ENCODE data around the gene TMEM175. TPM values are rescaled to one million over a fixed set of nuclear protein-coding genes. Genes with fewer than 3 reads are reported as not detected.

Gene TMEM175
- total RNA-seq, 1 donor from 2014 or later = 28.0 TPM

DNA sequence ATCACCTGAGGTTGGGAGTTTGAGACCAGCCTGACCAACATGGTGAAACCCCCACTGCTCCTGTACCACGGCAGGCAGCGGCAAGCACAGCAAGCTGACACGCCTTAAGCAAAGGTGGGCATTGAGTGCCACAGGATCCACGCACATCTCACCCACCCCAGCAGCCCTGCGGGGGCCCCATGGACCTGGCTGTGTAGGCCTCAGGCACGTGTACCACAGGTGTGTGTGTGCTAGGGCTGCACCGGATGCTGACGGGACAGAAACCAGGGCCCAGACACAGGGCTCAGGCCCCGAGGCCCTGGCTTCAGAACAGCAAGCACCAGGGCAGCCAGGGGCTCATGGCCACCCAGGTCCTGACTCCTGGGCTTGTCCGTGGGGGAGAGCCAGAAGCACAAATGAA lies 46.9 kb upstream of the TMEM175 start:
- Mint-ChIP-seq H3K4me3 (no peak overlapping the region), H3K9me3 (no peaks in the 10 kb centered on the region), H3K27me3 (ENCODE audit: low read depth) (no peaks in the 10 kb centered on the region), H3K4me1 (no peaks in the 10 kb centered on the region), H3K36me3 (peaks cover 23% of the 10 kb centered on the region), H3K27ac (no peak overlapping the region)
- TF ChIP-seq, protein P1, sequence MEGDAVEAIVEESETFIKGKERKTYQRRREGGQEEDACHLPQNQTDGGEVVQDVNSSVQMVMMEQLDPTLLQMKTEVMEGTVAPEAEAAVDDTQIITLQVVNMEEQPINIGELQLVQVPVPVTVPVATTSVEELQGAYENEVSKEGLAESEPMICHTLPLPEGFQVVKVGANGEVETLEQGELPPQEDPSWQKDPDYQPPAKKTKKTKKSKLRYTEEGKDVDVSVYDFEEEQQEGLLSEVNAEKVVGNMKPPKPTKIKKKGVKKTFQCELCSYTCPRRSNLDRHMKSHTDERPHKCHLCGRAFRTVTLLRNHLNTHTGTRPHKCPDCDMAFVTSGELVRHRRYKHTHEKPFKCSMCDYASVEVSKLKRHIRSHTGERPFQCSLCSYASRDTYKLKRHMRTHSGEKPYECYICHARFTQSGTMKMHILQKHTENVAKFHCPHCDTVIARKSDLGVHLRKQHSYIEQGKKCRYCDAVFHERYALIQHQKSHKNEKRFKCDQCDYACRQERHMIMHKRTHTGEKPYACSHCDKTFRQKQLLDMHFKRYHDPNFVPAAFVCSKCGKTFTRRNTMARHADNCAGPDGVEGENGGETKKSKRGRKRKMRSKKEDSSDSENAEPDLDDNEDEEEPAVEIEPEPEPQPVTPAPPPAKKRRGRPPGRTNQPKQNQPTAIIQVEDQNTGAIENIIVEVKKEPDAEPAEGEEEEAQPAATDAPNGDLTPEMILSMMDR (IDR thresholded peaks at IDR 0.05; ENCODE audit: unreplicated experiment) = no peak
- no peak for DNase-seq (ENCODE audit: low spot score in 2 of 2, unreplicated experiment in 2 of 2)

DNA sequence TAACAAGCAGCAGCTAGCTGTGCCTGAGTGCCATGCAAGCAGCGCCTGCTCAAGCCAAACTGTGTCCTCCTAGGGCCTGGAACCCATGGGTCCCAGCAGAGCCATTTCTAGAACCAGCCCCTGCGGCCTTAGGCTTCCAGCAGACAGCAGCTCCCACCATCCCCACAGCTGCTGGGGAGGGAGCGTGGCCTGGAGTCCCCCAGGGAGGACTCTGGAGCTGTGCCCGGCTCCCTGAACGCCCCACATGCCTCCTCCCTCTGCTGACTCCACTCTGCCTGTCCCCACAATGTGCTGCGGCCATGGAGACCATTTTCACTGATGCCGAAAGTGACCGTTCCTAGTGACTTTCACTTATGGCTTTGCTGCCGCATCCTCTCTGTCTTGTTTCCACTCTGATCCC lies 46.0 kb upstream of the TMEM175 start:
- H3K27me3 Mint-ChIP-seq (ENCODE audit: low read depth) = no peaks in the 10 kb centered on the region
- TF ChIP-seq, protein P1 (IDR thresholded peaks at IDR 0.05; ENCODE audit: unreplicated experiment) = no peak
- no peaks in the 10 kb centered on the region for H3K9me3 Mint-ChIP-seq
- no peak overlapping the region for H3K27ac Mint-ChIP-seq
- H3K36me3 Mint-ChIP-seq = peaks cover 21% of the 10 kb centered on the region
- H3K4me3 Mint-ChIP-seq = no peak overlapping the region
- no peaks in the 10 kb centered on the region for H3K4me1 Mint-ChIP-seq
- no peak for DNase-seq (ENCODE audit: low spot score in 2 of 2, unreplicated experiment in 2 of 2)

DNA sequence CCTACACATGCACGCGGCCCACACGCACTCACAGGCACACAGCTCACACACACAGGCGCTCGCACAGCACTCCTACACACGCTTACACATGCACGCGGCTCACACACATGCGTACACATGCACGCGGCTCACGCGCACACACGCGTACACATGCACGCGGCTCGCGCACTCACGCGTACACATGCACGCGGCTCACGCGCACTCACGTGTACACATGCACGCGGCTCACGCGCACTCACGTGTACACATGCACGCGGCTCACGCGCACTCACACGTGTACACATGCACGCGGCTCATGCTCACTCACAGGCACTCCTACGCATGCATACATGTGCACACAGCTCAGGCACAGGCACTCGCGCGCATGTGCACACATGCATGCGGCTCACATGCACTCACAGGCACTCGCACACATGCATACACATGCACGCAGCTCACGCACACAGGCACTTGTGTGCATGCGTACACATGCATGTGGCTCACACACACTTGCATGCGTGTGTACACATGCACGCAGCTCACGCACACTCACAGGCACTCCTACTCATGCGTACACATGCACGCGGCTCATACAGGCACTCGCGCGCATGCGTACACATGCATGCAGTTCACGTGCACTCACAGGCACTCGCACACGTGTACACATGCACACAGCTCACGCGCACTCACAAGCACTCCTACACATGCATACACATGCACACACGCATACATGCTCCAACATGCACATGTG lies 45.1 kb upstream of the TMEM175 start:
- TF ChIP-seq, protein P1 (IDR thresholded peaks at IDR 0.05; ENCODE audit: unreplicated experiment) = no peak
- Mint-ChIP-seq H3K27ac (no peak overlapping the region), H3K4me1 (no peaks in the 10 kb centered on the region), H3K27me3 (ENCODE audit: low read depth) (no peaks in the 10 kb centered on the region), H3K36me3 (peaks cover 21% of the 10 kb centered on the region), H3K9me3 (no peaks in the 10 kb centered on the region), H3K4me3 (no peak overlapping the region)
- no peak for DNase-seq (ENCODE audit: low spot score in 2 of 2, unreplicated experiment in 2 of 2)

DNA sequence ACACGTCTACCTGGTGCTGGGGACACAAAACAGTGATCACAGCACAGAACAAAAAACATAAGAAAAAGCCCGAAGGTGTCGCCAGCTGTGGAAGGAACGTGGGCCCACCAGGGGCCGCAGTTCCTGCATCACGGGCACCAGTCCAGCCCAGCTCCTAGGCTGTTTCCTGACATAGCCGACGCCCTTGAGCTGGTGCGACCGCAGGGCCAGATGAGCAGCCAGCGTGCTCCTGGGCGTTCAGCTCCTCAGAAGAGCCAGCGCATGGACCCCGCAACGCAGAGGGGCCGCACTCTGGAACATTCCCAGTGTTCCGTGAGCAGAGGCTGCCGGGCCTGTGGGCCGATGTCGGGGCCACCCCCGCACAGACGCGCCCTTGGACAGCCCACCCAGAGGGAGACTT lies 44.2 kb upstream of the TMEM175 start:
- DNase-seq (ENCODE audit: low spot score in 2 of 2, unreplicated experiment in 2 of 2) = no peak
- TF ChIP-seq, protein P1 (IDR thresholded peaks at IDR 0.05; ENCODE audit: unreplicated experiment) = no peak
- H3K4me3 Mint-ChIP-seq = no peak overlapping the region
- no peaks in the 10 kb centered on the region for H3K9me3 Mint-ChIP-seq
- no peaks in the 10 kb centered on the region for H3K4me1 Mint-ChIP-seq
- no peaks in the 10 kb centered on the region for H3K27me3 Mint-ChIP-seq (ENCODE audit: low read depth)
- H3K36me3 Mint-ChIP-seq = peaks cover 21% of the 10 kb centered on the region
- H3K27ac Mint-ChIP-seq = no peak overlapping the region

DNA sequence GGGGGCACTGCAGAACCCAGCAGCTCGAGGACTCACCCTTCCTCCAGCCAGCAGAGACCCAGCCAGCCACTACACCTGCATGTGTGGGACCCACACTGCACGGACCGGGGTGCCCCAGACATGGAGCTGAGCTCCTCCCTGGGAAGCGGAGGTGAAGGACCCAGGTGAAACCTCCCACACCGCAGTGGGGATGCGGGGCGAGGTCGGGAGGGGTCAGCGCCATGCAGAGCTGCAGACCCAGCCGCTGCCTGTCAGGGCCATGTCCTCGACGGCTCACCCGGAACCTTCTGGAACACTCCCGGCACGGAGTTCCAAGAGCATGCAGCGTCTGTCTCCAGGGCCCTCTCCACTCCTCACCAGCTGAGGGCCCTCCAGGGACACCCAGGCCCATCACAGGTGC lies 42.7 kb upstream of the TMEM175 start:
- Mint-ChIP-seq H3K36me3 (peaks cover 18% of the 10 kb centered on the region), H3K4me3 (no peak overlapping the region), H3K4me1 (no peaks in the 10 kb centered on the region), H3K27me3 (ENCODE audit: low read depth) (no peaks in the 10 kb centered on the region), H3K9me3 (no peaks in the 10 kb centered on the region), H3K27ac (no peak overlapping the region)
- TF ChIP-seq, protein P1 (IDR thresholded peaks at IDR 0.05; ENCODE audit: unreplicated experiment) = no peak
- no peak for DNase-seq (ENCODE audit: low spot score in 2 of 2, unreplicated experiment in 2 of 2)

Data from mesothelial cell of epicardium (in vitro differentiated cells).